Activated CD8-positive, alpha-beta memory T cell treated with anti-CD3 and anti-CD28 coated beads, Interleukin-2, amount 50 U/mL, for 4 hours (primary cell): ENCODE measurements around the gene DLX5.

Source experiments
- DNase-seq: peaks from one replicate; pipeline ENCODE4 v3.0.0-alpha.2; 2020

The DLX5 gene

DNA sequence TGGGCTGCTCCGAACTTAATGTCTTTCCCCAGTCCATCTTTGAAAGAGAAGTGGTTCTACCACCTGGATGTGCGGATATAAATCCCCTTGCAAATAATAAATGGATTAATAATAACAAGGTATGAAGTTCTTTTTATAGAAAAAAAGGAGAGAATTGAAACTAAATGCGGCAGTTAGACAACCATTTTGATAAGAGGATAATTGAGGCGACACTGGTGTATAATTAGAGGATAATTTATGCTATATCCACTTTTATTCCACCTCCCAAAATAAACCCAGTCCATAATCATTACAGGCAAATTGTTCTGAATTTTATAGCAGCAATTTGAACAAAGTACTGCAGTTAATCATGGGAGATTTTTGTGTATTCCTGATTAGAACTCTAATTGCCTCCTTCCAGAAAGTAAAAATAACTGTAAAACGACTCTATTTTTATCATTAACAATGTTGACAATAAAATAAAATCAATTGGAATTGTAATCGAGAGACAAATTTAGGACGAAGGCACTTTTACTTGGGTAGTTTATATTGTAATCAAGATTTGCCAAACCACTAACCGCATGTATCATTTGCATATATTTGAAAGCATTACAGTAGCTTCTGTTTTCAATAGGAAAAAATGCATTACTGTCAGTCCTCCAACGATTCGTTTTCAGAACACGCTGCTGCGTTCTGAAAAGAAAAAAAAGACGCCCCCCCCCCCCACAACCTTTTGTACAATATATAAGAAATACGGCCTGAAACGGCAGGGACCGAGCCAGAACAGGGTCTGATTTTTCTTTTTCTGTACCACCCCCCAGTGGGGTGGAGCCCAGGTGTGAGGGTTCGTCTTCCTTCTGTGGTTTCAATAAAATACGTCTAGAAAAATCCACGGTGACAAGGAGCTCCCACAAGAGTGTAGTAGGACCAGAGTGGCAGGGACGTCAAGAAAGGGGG lies 20.1 kb downstream of the DLX5 start:
- no peak for DNase-seq

DNA sequence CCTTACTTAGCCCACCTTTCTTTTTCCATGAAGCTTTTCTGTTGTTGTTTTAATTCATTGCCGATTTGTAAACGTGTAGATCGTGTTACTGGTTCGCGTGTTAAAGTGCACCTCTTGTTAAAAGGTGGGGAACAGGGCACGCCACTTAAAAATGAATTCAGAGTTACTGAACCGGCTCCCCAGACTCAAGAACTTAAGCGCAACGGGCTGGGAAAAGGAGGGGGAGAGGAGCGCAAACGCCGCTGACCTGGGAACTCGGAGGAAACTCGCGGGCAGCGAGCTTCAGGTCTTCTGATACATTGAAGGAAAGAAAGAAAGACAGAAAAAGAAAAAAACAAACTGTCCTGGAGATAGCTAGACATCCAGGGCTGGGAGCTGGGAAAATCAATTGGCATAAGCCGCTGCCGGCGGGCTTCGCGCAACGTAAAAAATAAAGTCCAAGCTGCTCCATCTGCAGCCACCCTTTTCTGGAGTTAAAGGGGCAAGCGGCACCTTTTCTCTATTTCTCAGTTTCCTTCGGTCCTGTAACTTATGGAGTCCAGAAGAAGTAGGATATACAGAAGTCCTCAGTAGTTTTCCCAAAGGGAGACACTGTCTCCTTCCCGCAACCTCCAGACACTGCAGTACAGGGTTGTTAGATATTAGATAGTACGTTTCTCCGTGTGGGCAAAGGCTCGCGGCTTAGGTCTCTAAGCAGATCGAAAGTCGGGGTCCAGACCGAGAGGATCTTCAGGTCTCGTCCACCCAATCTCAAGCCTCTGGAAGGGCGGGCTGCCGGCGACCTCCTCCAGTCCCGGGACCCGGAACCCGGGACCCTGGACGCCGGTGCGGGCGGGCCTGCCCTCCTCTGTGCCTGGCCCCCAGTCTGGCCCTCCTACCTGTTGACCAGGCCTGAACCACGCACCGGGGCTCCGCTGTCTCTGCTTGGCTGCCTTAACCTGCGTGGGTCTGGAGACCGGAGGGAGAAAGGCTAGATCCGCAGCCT lies 21.1 kb downstream of the DLX5 start:
- no peak for DNase-seq

DNA sequence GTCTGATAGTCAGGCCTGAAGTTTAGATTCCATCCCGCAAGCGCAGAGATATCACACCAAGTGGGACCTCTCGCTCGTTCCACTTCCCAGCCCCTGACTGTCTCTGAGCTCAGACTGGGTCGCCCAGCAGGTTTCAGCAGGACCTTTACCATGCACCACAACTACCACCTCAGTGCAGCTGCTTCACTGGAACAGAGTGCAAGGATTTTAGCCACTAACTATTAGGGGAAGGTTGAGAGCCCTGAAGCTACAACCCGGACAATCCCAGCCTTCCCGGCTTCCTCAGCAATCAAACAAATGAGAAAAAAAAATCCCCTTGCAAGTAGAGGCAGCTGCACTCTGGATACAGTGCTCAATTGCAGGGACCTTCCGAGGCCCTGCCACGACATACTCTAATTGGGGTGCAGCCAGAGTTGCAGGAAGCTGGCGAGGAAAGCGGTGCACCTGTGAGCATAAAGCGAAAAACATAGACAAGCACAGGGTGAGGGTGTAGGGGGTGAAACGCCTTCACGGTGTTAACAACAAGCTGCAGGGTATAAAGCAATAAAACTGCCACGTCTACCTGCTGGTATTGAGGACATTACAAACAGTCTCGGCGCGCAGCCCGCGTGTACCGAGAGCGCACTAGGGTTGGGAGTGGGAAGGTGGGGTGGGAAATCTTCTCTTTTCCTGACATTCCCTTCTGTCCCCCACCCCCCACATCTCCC lies 21.9 kb downstream of the DLX5 start:
- no peak for DNase-seq

DNA sequence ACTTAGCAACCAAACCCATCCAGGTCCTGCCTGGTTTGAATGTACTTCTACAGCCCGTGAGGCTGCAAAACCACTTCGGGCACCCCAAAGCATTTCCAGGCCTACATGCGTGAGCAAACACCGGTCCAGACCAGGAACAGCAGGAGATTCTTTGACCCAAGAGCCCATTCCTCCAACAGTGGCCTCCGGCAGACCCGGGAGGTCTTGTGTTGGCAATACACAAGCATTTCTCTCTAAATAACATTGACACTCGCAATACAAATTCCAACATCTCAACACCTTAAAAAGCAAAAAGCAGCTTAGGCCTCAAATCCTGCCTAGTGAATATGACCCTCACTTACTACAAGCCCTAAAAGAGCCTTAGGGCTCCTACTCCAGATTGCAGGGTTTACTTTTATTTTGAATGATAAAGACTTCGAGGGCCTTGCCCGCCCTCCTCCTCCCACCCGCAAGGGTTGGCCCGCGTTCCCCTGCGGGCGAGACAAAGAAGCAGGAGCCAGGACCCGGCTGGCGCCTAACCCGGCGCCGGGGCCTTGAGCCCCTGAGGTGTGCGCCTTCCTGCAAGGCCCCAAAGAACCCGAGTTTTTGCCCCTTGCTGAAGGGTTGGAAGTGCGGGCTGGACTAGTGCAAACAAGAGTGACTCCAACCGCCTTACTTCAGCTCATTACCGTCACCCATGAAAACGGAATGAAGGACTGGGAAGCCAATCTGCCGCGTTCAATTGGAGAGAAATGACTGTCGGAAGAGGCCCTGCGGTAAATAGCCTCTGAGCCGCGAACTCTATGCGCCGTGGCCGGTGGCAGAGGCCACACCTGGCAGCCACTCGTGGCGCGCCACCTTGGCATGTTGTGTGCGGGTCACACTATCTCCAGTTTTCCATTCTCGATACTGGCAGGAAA lies 22.7 kb downstream of the DLX5 start:
- no peak for DNase-seq

DNA sequence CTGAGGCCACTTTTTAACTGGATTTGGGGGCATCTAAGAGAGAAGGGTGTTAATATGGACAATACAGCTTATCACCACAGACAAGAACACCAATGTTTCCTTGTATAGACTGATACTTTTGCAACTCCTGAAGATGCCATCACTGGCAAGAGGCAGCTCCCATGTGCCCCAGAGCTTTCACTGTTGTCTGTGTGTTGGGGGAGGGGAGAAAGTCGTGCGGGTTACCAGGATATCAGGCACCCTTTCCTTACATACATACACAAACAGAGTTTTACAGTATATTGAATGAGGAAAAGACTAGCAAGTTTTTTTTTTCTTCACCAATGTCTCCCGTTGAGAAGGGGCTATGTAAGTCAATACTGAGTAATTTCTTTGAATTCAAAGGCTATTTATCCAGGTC lies 23.4 kb downstream of the DLX5 start:
- DNase-seq = no peak

DNA sequence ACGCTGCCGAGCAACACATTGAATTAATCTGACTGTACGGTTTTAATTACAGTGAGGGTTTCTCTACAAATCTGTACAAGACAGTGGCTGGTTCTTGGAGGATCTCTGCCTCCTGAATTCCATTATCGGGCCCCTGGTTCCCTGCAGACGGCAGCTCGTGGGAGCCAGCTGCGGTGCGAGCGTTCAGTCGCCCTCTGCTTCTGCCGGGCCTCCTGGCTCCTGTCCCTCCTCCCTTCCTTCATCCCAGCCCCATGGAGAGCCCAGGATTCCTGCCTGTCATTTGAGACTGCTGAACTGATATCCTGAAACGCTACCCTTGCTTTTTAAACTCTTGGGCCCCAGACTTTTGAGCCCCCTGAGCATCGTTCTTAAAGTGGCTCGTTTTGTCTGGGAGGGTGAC lies 25.9 kb downstream of the DLX5 start:
- DNase-seq = no peak

DNA sequence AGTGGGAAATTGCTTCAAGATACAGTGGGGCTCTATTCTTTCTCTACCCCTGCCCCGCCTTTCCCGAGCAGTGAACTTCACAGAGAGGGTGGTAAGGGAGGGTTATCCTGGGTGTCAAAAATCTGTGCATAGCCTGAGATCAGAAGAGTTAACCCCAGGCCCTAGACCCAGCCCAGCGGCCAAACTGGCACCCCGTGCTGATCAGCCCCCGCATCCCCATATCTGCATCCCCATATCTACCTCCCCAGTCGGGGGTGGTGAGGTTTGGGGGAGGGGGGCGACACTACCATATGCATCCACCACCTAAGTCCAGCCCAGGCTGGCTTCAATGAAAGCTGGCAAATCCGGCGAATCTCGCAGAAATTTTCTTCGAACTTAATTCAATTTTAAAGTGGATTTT lies 26.3 kb downstream of the DLX5 start:
- no peak for DNase-seq

DNA sequence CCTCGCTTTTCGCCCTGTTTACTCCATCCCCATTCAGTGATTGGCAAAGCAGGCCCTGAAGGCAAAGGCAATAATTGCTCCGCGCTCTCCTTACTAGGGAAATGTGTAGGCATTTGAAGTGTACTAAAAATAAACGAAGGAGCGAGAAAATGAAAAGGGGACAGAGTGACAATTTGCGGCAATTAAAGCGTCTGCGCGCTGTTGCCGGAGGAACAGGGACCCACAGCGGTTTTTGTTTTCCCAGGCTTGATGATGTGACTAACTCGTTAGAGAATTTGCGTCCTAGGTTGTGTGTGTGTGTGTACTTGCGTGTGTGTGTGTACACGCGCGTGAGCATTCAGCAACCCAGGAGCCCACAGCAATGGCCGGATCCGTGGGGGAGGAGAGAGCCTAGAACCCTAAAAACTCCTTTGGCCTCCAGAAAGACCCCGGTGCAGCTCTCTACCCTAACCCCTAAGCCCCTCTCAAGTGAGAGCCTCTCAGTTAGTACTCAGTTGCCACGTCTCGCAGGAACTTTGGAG lies 27.1 kb downstream of the DLX5 start:
- no peak for DNase-seq

DNA sequence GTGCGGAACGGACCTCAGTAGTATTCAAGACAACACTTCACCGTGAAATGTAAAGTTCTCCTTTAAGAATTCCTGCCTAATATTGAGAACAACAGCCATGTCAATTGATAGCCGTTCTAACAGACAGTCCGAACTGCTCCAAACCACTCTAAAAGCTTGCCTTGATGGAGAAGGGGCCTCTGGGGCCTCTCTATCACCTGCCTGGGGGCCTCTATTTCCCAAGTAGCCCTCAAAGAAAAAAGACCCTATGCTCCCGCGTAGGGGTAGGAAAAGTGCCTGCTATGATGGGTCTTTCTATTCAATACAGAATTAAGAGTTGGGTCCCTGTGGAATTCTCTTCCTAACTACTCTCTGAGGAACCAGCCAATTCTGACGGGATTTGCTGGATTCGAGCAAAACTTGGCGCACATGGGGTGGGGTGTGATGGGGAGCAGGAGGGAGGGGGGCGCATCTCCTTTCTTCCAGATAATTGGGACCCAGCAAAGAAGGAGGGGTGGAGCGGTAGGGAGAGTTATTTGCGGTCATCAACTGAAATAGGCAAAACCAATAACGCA lies 27.6 kb downstream of the DLX5 start:
- no peak for DNase-seq

DNA sequence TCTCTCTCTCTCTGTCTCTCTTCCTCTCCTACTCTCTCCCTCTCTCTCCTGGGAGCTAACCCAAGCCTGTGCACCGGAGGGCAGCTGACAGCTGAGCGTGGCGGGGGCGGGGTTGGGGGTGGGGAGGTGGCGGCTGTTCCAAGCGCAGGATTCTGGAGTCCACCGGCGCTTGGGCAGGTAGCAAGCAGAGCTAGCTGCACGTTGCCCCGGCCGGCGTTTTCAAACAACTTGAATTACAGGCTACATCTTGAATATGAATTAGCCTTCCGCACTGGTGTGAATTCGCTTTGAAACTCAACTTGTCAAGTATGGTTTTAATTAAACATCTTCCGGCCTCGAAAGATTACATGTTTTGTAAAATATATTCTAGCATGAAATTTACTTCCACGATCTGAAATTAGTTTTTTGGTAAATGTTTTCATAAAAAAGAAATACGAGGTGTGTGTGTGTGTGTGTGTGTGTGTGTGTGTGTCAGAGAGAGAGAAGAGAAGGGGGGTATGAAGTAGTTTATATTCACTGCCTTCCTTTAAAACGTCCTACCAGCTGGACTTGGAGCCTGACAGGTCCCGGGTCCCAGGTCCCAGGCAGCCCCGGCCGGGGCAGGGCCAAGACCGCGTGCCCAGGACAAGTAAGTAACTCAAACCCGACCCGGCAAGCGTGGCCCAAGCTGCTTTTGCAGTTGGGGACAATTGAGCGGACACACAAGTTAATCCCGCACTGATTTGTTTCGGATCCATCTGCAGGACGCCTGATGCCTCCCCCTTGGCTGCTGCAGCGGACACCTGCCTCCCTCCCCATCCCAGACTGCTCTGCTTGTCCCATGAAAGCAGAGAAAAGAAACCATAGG lies 28.3 kb downstream of the DLX5 start:
- no peak for DNase-seq

DNA sequence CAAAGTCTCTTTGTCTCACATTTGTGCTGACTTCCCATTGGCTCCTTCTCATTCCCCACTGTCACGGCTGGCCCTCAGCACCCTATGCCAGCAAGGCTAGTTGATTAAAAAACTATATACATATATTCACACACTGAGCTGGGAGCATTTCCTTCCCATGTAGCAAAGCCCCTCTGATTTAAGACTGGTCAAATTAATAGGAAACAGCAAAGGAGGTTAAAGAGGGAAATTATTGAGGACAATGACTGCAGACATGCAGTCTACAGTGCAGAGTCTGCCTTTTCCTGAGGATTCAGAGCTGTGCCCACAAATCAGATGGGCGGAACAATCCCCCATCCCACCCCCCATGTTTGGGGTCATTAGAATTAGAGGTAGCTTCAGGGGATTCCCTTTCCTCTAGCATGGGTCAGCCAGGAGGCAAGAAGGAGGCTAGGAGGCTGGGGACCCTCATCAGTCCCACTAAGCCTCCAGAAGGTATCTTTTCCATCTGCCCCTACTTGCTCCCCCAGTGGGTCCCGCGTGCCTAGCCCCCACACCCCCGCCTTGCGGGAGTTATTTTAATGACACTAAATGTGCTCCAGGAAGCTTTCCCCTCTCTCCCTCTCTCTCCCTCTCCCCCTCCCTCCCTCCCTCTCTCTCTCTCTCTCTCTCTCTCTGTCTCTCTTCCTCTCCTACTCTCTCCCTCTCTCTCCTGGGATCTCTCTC lies 29.1 kb downstream of the DLX5 start:
- DNase-seq = no peak

DNA sequence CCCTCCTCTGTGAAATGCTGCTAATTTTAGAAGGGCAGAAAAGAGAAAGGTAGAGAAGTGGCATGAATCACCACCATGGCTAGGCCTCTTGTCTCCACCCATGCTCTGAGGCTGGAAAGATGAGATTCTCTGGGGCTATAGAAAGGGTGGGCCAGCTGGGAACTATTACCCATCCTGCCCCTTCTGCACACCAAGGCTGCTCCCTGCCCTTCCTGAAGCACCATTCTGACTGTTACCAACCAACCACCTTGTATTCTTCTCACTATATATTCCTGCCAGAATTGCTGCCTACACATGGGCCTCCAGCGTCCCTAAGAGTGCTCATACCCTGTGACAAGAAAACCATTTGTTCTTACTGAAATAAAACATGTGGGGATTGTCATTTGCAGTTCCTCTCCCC lies 30.7 kb downstream of the DLX5 start:
- no peak for DNase-seq

DNA sequence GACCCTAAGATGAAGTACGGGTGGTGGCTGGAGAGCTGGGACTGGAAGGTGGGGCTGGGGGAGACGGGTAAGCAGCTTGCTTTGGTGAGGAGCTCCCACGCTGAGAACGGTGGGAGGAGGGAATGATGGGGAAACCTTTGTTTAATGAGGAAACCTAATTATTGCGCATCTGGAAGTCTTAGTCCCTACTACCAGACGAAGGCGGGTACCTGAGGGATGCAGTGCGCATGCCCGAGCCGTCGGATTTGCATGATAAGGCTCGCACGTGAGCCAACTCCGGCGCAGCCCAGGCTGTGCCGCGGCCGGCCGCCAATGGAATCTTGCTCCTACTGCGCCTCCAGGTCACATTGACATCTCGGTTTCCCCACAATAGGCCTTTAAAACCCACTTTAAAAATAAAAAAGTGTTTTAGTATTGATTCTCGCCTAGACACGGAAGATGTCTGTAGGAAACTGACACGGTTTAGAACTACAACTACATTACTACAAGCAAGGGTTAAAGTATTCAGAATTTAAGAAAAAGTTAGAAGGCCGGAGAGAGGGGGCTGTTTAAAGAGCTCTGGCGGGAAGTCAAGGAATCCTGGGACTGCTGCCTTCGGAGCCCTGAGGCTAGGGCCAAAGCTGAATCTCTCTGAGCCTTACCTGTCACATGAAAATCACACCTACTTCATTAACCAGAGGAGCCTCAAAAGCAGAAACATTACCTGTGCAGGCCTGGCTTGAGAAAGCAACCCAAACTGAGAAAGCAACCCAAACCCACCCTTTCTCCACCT lies 31.4 kb downstream of the DLX5 start:
- DNase-seq = no peak

DNA sequence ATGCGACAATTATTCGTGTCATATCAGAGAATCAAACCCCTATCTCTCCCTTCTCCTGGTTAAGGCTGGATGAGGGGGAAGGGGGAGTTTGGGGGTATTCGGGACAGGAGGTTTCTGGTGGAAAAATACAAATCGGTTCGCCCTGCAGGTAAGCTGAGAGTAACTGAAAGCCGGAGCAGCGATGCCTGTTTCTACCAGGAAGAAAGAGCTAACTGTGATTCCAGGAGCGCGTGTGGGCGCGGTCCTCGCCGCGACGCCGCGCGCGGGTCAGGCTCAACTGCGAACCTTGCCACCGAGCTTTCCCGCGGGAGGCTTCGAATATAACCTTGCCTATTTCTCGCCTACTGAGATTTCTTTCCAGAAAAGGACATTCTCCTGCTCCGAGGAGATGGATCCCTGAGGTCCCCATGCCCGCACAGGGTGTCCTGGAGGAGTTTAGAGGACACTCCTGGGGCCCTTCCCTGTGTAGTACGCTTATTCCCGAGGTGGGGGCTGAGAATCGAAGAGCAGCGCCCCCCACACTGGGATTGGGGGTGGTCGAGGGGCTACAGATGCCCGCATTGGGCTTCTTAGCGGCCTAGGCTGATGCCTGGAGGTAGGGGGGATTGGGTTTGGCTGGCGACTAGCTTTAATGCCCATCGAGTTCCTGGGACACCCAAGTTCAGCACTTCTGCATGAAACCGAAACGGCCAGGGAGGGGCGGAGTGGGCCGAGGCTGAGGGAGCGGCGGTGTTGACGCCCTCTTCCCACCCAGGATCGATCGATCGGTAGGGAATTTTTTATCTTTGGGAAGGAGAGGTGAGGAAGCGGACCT lies 32.2 kb downstream of the DLX5 start:
- DNase-seq = no peak

DNA sequence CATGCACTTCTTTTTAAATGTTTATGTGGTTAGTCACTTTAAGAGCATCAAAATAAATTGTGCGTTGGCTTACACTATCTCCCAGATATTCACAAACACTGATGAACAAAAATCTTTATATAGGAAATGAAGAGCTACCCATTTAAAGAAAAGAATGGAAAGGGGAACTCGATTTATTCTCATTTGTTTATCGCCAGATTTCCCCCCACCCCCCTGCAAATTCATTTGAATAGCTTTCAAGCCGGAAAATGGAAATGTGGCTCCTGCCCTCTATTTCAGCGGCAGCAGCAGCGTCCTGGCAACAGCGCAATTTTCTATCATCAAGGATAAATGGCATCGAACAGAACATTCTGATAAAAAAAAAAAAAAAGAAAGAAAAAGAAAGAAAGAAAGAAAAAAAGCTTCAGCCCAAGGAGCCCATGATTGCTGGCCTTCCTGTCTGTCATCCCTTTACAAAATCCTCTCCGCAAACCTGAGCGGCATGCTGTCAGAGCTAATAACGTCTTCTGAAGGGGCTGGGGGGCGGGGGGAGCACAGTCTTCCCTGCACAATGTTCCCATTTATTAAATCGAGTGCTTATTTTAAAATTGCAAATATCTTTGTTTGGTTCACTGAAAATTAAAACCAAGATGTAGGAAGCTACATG lies 33.0 kb downstream of the DLX5 start:
- DNase-seq = no peak

DNA sequence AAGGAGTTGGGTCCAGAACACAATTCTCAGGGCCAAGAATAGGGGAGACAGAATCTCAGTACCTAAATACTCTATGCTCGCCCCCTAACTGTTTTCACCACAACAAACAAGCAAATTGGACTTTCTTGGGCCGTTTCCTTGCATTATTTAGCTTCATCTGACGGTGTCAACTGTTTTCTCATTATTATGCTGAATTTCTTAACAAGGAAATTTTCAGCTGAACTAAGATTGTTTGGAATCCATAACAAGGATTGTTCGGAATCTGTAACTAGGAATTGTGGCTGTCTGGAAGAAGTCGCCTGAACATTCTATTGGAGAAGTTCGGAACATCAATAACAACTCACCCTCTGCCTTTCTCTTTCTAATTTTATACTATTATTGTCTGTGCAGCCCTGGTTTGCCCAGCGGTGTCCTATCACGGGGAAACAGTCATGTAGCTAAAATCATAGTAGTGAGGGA lies 34.7 kb downstream of the DLX5 start:
- no peak for DNase-seq

DNA sequence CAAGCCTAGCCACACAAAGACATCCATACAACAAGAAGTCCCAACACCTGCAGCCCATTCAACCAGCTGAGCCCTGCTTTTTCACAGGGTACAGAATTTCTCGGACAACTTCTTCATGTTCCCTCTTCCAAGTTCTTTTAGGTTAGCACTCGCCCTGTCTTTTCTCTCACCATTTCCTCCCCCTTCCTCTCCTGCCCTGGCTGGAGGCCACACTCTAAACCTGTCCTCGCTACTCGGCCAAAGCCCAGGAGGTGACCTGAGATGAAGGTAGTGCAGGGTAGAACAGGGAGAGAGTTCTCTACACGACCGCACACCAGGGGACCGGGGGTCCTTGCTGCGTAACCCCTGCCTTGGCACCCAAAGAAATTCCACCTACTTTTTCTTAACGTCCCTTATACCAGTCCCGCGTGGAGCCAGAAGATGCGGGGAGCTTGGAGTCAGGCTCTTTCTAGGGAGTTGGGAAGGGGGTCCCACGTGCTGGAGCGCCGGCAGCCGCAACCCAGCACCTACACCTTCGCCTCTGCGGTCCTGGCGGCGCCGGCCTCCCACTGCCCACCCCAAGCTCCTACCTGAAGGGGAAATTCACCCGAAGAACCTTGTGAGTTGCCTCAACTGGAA lies 35.3 kb downstream of the DLX5 start:
- DNase-seq = no peak
